ENCODE data around the gene EPB41L3.

DNA sequence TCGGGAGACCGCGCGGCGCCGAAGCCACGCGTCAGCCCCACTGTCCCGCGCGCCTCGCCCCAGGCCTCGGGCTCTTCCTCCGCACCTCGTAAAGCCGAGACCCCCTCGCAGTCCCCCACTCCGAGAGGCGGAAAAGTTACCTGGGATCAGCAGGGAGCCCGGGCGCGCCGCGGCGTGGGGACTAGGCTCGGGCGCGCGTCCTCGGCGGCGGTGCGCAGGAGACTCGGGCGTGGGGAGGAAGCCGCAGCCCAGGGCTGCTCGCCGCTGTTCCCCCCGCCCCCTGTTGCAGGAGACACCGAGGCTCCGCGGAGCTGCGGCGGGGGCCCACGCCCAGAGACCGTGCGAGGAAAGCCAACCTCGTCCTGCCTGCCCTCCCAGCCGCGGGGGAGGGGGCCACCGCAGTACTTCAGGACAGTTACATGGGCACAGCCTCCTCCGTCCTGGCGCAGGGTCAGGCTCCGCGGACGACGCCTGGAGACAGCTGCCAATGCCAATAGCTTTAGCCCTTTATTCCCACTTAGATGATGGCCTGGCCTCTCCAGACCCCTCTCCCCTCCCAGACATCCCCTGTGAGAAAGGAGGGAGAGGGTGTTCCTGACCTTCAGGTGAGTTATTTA lies at the start of gene EPB41L3:
- TF ChIP-seq CTCF (IDR thresholded peaks at IDR 0.05) (no peak), POLR2AphosphoS5 (IDR thresholded peaks at IDR 0.05) (no peak)

Measured in prostate gland (tissue), 2 donors.